Measurements from ENCODE around the gene FOXA1.
A peak's percentile ranks its signal among the peaks of the same experiment; 100 is the strongest.

The FOXA1 gene

DNA sequence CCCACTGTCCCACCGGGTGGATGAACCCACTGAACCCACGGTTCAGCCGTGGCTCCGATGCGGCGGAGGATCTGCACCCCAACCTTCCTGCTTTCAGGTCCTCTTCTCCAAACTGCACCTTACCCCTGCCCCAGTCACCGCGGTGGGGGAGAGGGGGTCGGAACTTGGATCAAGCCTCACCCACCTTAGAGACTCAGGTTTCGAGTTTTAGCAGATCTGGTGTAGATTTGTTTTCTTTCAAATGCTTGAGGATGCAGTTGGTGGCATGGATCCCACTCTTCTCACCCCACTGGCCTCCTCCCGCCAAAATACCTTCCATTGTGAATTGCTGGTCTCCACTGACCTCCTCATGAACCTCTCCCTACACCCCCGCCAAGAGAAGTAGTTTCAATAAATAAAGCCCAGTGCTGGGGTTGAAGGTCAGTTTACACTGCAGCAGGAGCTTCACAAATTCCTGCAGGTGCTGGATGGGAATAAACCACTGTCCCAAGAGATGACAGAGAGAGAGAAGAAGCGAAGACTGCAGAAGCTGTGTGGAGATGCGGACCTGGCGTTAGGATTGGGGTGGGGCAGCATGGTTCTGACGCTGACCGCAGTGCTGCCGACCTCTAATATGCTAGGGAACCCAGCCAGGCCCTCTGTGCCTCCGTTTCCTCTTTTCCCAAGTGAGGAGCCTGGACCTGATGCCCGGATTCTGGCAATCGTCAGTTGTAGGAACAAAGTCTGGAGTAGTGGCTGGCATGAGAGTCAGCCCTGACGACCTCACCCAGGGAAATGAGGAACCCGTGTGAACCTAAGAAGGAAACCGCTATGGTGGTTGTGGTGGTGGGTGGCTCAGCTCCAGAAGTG, 7.8 kb upstream of the FOXA1 start:
- DNase-seq (ENCODE audit: low spot score), result no peak

- no peak for DNase-seq (ENCODE audit: low spot score)
Observed at GRCh38 chr14:37601865-37602264, 6.8 kb upstream of the FOXA1 start.

DNA sequence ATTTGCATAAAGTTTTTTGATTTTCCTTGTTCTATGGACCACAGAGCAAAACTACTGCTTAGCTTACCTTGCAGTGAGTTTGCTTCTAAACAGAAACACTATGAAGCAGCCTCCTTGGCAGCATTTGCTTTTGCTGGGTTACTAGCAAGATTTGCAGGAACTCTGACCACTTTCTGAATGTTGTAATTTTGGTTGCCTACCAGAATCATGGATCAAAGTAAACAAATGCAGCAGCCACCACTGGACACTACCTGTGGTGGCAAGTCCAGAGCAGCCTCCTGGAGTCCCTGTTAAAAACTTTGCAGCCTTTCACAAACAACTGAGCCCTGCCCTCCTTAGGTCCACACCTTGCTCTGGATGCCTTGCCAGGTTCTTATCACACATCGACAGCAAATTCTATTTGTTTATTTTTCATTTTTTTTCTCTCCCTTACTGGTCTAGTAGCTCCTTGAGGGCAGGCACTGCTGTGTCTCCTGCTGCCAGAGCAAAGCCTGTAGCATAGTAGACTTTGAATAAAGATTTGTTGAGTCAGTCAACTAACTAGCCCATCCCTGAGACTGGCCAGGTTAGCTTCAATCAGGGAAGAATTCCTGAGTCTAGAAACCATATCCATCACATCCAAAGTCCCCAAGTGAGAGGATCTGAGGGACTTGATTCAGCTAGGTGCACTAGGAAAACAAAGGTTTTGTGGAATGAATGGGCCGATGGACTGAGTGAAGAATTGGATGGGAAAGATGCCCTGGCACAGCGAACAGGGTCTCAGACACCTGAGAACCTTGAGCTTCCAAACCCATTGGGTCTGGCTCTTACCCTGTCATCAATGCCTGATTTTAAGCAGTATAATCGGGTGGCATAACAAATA, 6.1 kb upstream of the FOXA1 start:
- DNase-seq (ENCODE audit: low spot score), result no peak

DNA sequence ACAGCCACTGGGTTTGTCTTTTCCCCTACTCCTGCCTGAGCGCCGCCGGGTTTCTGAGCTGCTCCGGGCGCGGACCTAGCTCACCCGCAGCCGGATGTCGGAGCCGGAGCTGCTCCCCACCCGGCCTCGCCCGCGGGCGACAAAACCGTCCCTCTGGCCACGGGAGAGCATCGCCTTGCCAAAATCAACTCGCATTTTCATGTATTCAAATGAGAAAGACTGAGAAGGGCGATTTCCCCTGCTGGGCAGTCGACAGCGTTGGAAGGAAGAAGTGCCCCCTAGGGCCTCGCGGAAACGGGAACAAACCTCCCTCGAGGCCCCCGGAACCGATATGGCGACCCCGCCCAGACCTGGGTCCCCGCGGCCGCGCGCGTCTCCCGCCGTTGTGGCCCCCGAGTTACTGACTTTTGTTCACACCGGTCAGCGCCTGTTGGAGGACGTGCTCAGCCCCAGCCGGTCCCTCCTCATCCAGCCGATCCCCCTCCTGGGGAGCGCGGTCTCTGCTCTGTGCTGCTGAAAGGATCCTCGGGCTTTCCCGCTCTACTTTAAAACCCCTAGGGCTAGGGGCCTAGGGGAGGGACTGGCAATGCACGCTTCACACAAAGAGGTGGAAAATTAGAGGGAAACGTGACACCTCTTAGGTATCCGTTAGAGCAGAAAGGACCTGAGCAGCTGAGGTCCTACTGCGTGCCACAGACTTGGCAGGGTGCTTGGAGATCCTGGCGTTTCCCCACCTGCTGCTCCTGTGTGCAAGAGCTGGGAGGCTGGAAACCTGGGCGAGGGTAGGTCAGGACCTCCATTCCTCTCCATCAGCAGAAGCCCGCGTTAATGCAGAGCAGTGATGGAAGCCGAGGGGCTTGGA, 4.7 kb upstream of the FOXA1 start:
- DNase-seq (ENCODE audit: low spot score), result no peak

GRCh38 chr14:37598747-37599506, 3.9 kb upstream of the FOXA1 start:
- DNase-seq (ENCODE audit: low spot score), result no peak

GRCh38 chr14:37597914-37598746, 3.1 kb upstream of the FOXA1 start:
- DNase-seq (ENCODE audit: low spot score), result no peak

DNA sequence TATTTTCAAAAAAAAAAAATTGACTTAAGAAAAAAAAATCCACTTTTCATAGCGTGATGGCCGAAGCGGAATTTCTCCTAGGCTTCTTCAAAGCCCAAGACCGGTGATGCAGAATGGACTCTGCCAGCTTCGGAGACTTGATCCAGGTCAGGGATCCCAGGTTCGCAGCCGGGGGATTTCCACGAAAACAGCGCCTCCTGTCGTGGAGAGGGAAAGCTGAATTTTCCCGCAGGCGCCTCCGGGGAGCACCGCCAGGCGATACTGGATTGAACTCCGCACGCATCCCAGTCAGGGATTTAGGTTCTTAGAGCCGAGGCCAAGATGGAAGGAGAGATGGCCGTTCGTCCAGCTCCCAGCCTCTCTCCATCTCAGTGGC, 2.5 kb upstream of the FOXA1 start:
- no peak for DNase-seq (ENCODE audit: low spot score)

DNA sequence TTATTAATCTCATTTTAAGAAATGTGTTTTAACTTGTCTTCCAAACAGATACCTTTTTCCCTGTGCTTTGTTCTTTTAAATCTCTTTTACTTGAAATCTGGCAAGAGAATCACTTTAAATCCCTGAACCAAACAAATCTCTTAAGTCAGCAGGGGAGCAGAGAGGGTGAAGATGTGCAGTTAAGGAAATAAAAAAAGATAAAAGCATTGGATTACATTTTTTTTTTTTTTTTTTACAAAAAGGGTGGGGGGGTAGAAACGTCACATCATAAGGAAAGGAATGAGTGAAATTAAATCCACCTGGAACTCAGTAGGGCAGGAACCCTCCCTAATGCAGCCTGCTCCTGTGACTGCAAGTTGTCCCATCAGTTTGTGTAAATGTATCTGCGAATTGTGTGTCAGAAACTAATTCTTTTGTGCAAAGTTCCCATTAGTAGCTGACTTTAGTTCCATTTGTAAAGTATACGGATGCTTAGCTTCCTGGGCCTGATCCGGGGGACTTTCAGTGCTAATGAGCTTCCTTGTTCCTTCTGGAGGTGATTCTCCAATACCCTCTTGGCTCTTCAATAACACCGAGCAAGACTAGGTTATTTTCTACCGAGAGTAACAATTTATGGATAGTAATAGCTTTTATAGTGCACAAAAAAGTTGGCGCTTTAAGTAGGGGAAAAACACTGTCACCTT, 1.9 kb upstream of the FOXA1 start:
- DNase-seq (ENCODE audit: low spot score), result no peak

- no peak for DNase-seq (ENCODE audit: low spot score)
Observed at GRCh38 chr14:37595809-37596621, 966 bp upstream of the FOXA1 start.

- peak; percentile 20 for DNase-seq (ENCODE audit: low spot score)
Observed at GRCh38 chr14:37594238-37594970, 645 bp downstream of the FOXA1 start.

GRCh38 chr14:37593511-37594237, 1.4 kb downstream of the FOXA1 start:
- no peak for DNase-seq (ENCODE audit: low spot score)

- DNase-seq (ENCODE audit: low spot score), result no peak
Observed at GRCh38 chr14:37592482-37593408, 2.3 kb downstream of the FOXA1 start.

DNA sequence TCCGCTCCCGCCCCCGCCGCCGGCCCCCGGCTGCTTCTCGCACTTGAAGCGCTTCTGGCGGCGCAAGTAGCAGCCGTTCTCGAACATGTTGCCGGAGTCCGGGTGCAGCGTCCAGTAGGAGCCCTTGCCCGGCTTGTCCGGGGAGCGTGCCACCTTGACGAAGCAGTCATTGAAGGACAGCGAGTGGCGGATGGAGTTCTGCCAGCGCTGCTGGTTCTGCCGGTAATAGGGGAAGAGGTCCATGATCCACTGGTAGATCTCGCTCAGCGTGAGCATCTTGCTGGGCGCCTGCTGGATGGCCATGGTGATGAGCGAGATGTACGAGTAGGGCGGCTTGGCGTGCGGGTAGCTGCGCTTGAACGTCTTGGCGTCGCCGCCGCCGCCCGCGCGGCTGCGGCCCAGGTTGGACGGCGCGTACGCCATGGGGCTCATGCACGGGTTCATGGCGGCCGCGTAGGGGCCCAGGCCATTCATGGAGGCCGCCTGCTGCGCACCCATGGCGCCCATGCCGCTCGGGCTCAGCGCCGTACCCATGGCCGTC, 3.0 kb downstream of the FOXA1 start:
- no peak for DNase-seq (ENCODE audit: low spot score)

DNA sequence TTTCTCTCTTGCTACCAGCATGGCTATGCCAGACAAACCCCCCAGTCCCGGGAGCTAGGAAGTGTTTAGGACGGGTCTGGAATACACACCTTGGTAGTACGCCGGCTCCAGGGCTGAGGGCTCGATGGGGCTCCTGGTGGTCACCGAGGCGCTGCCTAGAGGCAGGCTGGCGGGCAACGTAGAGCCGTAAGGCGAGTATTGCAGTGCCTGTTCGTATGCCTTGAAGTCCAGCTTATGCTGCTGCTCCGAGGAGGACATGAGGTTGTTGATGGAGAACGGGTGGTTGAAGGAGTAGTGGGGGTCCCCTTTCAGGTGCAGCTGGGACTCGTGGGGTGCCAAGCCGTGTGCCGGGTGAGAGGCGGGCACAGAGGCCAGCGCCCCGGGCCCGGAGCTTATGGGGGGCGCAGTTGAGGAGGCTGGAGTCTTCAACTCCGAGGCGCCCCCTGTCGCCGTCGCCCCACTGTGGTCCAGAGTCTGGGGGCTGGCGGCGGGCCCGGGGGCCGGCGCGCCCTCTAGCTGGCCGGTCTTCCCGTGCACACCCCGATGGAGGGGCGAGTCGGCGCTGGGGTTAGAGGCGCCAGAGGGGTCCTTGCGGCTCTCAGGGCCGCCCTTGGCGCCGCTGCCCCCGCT, 3.6 kb downstream of the FOXA1 start:
- no peak for DNase-seq (ENCODE audit: low spot score)

DNA sequence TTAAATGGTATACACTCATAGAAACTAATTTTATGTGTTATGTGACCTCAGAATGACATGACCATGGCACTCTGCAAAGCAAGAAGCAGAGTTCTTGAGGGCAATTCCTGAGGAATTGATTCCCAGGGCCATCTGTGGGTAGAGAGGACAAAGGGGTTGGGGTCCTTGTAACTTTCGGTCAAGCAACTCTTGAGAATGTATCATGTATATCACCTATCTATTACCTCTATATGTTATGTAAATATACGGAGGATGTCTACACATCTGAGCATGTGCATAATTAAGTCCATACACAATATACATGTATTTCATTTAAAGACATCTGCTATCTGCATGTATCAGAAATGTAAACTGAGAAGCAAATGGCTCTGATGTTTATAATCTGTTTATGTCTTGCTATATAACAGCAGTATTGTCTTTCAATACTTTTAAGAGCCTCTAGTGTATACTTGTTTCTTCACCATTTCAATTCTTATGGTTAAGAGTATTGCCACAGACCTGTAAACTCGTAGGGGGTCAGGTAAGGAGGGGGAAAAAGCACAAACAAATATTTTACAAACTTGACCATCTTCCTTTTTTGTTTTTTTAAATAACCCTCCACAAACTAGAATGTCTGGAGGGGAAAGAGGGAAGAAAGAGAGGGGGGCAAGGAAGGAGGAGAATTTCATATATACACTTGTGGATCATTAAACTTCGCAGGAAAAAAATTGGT, 4.5 kb downstream of the FOXA1 start:
- no peak for DNase-seq (ENCODE audit: low spot score)
